ENCODE results near the gene PRKAA1.
A peak's percentile ranks its signal among the peaks of the same experiment; 100 is the strongest.

DNA sequence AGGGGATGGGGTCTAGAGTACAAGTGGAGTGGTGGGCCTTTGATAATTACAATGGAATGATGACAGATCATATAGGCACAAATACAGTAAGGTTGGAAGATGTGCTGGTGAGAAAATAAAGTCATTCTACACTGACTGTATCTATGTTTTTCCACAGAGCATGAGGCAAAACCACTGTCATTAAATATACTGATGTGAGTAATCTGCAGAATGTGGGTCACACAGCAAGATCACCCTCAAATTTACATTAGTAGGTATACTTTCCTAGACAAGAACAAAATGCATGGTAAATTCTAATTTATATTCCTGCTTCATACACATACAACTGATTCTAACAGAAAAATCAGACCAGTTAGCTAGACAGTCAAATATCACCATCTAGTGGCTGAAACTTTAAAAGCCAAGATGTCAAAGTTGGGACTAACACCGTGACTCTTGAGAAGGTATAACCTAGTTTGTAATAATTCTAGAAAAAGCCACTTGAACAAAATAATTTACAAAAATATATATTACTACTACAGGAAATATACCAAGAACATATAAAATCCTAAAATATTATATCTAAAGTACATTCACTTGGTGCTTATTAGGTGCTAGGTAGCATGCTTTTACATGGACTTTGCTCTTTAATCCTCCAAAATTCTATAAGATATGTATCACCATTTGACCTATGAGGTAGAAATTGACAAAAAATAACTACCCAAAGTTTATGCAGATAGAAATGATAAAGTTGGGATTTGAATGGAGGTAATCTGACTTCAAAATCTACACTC is 61.9 kb downstream of the PRKAA1 start:
- TF ChIP-seq, protein P1, sequence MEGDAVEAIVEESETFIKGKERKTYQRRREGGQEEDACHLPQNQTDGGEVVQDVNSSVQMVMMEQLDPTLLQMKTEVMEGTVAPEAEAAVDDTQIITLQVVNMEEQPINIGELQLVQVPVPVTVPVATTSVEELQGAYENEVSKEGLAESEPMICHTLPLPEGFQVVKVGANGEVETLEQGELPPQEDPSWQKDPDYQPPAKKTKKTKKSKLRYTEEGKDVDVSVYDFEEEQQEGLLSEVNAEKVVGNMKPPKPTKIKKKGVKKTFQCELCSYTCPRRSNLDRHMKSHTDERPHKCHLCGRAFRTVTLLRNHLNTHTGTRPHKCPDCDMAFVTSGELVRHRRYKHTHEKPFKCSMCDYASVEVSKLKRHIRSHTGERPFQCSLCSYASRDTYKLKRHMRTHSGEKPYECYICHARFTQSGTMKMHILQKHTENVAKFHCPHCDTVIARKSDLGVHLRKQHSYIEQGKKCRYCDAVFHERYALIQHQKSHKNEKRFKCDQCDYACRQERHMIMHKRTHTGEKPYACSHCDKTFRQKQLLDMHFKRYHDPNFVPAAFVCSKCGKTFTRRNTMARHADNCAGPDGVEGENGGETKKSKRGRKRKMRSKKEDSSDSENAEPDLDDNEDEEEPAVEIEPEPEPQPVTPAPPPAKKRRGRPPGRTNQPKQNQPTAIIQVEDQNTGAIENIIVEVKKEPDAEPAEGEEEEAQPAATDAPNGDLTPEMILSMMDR (IDR thresholded peaks at IDR 0.05): peak; percentile 89
- peak; percentile 84 to 87 for TF ChIP-seq RAD21 (conservative IDR thresholded peaks at IDR 0.05 in 1 of 2, IDR thresholded peaks at IDR 0.05 in 1 of 2)

Data from A549 (cell line).